GM12891 (cell line): Measurements from ENCODE around the gene MARCO.

Experiments used
- PAX5 ChIP-seq: IDR thresholded peaks from 2 replicates; pipeline ENCODE4 v1.6.1; 2011; ENCODE audit warnings: low read length, moderate library complexity, mild to moderate bottlenecking; ENCODE audit not compliant: insufficient read depth, severe bottlenecking
- POLR2A ChIP-seq: IDR thresholded peaks from 2 replicates; pipeline ENCODE4 v1.6.1; 2011; ENCODE audit warnings: low read depth, low read length, control low read depth
- POLR2AphosphoS5 ChIP-seq: IDR thresholded peaks from 2 replicates; pipeline ENCODE4 v1.6.1; 2011; ENCODE audit warnings: low read depth, low read length, control low read depth
- TAF1 ChIP-seq: IDR thresholded peaks from 2 replicates; pipeline ENCODE4 v1.6.1; 2011; ENCODE audit warnings: low read depth, low read length, control low read depth

- no peak for TF ChIP-seq POLR2A
- TF ChIP-seq PAX5 = no peak
- no peak for TF ChIP-seq POLR2AphosphoS5
- no peak for TF ChIP-seq TAF1
Observed at GRCh38 chr2:118932949-118933348, 9.0 kb upstream of the MARCO start.
